DMS153 treated with DMSO at 0.1 percent for 48 hours (cell line): ENCODE results near the gene ELN.
A peak's percentile ranks its signal among the peaks of the same experiment; 100 is the strongest.

Experiments
- DNase-seq: peaks from one replicate; lab custom pipeline; 2025; ENCODE audit not compliant: unreplicated experiment; lab: John Stamatoyannopoulos, UW

ELN gene

GRCh38 chr7:74059681-74060588 lies 32.0 kb downstream of the ELN start:
- no peak for DNase-seq

DNA sequence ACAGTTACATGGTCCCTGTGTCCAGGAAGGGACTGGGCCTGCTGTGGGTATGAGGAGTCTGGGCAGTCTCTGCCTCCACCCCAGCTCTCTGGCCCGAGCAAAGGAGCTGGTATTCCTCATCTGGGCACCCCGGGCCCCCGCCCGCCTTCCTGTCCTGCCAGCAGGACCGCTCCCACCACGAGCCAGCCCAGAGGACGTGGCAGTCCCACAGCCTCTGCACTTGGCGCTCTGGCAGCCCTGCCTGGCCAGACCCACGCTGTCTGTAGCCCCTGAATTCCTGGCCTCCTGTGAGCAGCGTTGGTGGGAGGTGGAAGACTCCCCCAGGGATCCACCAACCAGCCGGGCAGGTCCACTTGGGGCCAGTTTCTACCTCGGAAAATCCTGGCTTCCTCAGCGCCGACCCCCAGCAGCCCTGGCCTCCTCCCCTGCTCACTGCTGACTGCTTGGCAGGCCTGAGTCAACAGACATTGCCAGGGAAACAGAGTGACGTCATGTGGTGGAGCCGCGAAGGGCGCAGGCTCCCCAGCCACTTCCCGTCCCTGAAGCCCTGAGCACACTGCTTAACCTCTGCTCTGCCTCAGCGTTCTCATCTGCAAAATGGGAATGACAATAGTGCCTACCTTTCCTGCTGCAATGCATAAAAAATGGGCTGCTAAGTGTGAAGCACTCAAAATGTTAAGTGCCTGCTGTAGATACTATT lies 34.0 kb downstream of the ELN start:
- DNase-seq = no peak

GRCh38 chr7:74063223-74063641 lies 35.3 kb downstream of the ELN start:
- no peak for DNase-seq

- DNase-seq = no peak
Observed at GRCh38 chr7:74063646-74064045, 35.7 kb downstream of the ELN start.

DNA sequence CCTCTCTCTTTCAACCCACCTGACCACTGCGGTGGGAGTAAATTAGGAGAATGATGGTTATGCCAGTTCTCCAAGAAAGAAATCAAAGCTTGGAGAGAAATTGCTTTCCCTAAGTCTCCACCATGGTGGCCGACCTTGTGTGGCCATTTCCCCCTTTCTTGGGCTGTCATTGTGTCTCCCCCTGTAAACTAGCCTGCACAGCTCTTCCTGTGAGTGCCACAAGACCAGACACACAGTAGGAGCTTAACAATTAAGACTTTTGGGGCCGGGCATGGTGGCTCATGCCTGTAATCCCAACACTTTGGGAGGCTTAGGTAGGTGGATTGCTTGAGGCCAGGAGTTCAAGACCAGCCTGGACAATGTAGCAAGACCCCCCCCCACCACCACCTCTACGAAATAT lies 36.7 kb downstream of the ELN start:
- DNase-seq = no peak

DNA sequence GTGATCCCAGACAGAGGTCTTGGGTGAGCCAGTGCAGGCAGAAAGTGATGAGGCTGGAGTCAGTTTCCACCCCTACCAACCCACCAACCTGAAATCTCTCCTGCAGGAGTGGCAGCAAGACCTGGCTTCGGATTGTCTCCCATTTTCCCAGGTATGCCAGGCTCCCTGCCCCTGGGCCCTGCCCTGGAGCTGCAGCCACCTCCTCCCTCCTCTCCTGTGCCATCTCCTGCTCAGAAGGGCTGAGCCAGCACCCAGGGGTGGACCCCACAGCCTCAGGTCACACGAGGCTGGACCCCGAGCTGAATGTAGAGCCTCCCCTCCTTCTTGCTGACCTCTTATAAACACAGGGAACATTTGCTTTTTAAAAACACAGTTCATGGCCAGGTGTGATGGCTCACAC lies 38.7 kb downstream of the ELN start:
- no peak for DNase-seq

DNA sequence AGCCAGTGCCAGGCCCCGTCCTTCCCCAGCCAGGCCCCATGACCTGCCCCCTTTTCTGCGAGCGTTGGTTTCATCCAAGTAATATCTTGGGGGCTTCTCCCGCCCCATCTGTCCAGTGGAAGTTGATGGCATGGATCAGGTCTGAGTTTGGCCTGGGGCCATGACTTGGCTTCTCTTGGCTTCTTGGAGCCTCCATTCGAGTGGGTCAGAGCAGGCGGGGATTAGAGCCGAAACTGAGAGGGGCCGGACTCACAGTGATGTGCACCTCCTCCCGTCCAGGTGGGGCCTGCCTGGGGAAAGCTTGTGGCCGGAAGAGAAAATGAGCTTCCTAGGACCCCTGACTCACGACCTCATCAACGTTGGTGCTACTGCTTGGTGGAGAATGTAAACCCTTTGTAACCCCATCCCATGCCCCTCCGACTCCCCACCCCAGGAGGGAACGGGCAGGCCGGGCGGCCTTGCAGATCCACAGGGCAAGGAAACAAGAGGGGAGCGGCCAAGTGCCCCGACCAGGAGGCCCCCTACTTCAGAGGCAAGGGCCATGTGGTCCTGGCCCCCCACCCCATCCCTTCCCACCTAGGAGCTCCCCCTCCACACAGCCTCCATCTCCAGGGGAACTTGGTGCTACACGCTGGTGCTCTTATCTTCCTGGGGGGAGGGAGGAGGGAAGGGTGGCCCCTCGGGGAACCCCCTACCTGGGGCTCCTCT lies 40.6 kb downstream of the ELN start:
- no peak for DNase-seq

GRCh38 chr7:74069086-74069541 lies 41.1 kb downstream of the ELN start:
- DNase-seq = no peak

DNA sequence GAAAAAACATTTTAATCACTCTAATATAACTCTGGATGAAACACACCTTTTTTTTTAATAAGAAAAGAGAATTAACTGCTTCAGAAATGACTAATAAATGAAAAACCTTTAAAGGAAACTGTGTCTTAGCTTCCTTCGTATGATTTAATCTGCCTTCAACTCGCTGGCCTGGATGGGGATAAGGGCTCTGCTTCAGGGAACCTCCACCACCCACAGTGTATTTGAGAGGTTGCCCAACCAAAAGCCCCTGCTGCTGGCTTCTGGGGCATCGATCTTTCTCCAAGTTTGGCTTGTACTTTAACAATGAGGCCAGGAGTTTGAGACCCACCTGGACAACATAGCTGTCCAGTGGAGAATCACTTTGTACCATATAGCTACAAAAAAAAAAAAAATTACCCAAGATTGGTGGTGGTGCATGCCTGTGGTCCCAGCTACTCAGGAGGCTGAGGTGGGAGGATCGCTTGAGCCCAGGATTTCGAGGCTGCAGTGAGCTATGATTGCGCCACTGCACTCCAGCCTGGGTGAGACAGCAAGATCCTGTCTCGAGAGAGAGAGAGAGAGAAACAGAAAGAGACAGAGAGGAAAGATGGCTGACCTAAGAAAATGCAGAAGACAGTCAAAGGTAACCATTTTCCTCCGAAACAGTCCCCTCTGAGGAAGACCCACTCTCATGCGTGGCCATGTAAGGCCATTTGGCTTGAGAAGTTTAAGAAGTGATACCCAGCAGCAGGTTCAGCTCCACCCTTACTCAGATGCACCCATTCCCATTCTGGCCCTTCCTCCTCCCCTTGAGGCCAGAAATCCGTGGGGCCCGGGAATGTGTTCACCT lies 42.0 kb downstream of the ELN start:
- no peak for DNase-seq

- DNase-seq = no peak
Observed at GRCh38 chr7:74070619-74070921, 42.6 kb downstream of the ELN start.

DNA sequence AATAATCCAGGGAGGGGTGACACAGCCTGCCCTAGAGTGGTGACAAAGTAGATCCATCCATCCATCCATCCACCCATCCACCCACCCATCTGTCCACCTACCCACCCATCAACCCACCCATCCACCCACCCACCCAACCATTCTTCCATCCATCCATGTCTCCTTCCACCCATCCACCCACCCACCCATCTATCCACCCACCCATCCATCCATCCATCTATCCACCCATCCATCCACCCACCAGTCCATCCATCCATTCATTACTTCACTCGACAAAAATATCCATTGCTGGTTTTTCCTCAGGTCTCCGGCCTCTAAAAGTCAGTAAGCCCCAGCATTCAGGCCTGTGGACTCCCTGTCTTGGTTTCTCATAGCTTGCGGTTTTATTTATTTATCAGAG lies 43.1 kb downstream of the ELN start:
- no peak for DNase-seq

GRCh38 chr7:74074770-74075169 lies 46.8 kb downstream of the ELN start:
- no peak for DNase-seq

- no peak for DNase-seq
Observed at GRCh38 chr7:74078461-74078860, 50.5 kb downstream of the ELN start.

DNA sequence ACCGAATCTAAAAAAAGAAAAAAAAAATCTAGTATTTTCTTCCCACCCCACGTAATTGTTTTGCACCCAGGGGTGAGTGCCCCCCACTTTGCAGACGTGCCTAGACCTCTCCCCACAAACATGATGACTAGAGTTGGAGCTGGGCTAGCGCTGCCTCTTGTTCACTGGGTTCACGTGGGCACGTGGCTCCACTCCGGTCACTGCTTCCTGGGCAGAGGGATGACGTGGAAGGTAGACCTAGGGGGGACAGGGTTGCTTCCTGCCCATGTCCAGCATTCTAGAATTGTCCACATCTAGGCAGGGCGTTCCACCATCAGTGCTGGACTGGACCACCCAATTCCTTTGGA lies 54.8 kb downstream of the ELN start:
- DNase-seq = no peak

GRCh38 chr7:74083117-74083876 lies 55.3 kb downstream of the ELN start, which contains the start of gene LIMK1:
Gene LIMK1 (plus strand): TSS chr7:74083804. CDS start chr7:74083991, 187 bp downstream.
- DNase-seq = peak; percentile 54

GRCh38 chr7:74083928-74084721 lies 56.2 kb downstream of the ELN start:
- no peak for DNase-seq

GRCh38 chr7:74084722-74085578 lies 57.0 kb downstream of the ELN start:
- no peak for DNase-seq

GRCh38 chr7:74087791-74088453 lies 59.9 kb downstream of the ELN start:
- no peak for DNase-seq
